Retinal pigment epithelial cell (primary cell): ENCODE data around the gene KANSL3.
A peak's percentile ranks its signal among the peaks of the same experiment; 100 is the strongest.

ENCODE experiments used
- DNase-seq: peaks from one replicate; pipeline ENCODE4 v3.0.0-alpha.2; 2010; ENCODE audit warnings: low read depth
- H3K4me3 ChIP-seq: 2 replicates; pipeline ENCODE4 v1.5.1; 2011; ENCODE audit warnings: mild to moderate bottlenecking, low read length, control low read depth, moderate library complexity
- TF ChIP-seq, protein P1 (sequence below): conservative IDR thresholded peaks from 2 replicates; pipeline ENCODE4 v1.5.1; 2011; ENCODE audit warnings: low read depth, low read length, control low read depth, inconsistent platforms

The KANSL3 gene

GRCh38 chr2:96636551-96637171, 1.5 kb downstream of the KANSL3 start:
- peak overlapping the region; percentile 72 for H3K4me3 ChIP-seq
- no peak for DNase-seq

DNA sequence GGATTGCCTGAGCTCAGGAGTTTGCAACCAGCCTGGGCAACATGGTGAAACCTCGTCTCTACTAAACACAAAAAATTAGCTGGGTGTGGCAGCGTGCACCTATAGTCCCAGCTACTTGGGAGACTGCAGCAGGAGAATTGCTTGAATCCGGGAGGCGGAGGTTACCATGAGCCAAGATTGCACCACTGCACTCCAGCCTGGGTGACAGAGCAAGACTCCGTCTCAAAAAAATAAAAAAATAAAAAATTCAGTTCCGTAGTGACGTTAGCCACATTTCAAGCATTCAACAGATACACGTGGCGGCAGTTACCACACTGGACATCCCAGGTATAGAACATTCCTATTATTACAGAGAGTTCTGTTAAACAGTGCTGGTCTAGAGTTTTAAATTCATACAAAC, 4.5 kb downstream of the KANSL3 start:
- H3K4me3 ChIP-seq: no peak overlapping the region
- TF ChIP-seq, protein P1, sequence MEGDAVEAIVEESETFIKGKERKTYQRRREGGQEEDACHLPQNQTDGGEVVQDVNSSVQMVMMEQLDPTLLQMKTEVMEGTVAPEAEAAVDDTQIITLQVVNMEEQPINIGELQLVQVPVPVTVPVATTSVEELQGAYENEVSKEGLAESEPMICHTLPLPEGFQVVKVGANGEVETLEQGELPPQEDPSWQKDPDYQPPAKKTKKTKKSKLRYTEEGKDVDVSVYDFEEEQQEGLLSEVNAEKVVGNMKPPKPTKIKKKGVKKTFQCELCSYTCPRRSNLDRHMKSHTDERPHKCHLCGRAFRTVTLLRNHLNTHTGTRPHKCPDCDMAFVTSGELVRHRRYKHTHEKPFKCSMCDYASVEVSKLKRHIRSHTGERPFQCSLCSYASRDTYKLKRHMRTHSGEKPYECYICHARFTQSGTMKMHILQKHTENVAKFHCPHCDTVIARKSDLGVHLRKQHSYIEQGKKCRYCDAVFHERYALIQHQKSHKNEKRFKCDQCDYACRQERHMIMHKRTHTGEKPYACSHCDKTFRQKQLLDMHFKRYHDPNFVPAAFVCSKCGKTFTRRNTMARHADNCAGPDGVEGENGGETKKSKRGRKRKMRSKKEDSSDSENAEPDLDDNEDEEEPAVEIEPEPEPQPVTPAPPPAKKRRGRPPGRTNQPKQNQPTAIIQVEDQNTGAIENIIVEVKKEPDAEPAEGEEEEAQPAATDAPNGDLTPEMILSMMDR: no peak
- no peak for DNase-seq

More at GRCh38 chr2:96636551-96637171, 1.5 kb downstream of the KANSL3 start:
- TF ChIP-seq, protein P1: no peak

DNA sequence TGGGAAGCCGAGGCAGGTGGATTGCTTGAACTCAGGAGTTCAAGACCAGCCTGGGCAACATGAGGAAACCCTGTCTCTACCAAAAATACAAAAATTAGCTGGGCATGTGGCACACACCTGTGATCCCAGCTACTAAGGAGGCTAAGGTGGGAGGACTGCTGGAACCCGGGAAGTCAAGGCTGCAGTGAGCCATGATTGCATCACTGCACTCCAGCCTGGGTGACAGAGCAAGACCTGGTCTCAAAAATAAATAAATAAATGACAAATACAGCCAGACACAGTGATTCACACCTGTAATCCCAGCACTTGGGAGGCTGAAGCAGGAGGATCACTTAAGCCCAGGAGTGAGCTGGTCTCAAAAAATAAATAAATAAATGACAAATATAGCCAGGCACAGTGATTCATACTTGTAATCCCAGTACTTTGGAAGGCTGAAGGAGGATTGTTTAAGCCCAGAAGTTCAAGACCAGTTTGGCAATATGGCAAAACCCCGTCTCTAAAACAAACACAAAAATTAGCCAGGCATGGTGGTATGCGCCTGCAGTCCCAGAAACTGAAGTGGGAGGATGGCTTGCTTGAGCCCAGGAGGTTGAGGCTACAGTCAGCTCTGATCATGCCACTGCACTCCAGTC, 6.2 kb downstream of the KANSL3 start:
- H3K4me3 ChIP-seq: no peak overlapping the region
- no peak for DNase-seq
- TF ChIP-seq, protein P1: no peak

- TF ChIP-seq, protein P1: no peak
- no peak for DNase-seq
- no peak overlapping the region for H3K4me3 ChIP-seq
Measured at GRCh38 chr2:96626553-96626942, 11.6 kb downstream of the KANSL3 start.

DNA sequence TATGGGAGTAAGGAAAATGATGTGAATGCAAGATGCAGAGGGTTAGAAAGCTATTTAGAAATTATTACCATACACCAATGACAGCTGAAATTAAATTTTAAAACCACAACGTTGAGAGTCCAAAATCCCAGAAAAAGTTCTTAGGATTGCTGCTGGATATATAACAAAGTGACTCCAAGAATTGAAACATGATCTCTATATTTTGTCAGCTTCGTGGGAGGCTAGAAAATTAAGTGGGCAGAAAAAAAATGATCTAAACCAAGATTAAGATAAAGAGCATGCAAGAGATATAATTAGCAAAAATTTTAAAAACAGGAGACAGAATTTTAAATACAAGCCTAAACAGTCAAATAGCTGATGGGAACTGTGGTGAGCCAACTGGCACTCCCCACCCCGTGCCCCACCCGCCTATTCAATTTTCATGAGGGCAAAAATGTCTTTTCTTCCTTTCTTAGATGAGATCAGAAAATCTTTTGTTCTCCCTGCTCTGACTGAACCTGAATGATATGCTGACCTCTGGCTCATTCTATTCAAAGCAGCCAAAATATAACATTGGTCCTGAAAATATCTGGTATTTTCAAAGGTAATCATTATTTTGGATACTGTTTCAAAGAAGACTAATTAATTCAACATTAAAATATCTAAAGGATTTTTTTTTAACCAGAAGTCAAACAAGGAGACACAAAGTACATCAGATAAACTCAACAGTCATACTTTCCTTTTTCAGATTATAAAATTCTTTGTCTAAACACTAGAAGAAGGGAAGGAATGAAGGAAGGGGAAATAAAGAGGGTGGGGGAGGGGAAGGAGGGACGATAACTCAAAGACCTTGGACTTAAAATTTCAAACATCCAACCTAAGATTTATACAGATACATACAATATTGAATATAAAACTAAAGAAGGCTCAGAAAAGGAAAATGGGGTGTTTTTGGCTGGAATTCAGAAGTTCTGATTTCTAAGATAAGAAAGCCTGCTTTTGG, 12.2 kb downstream of the KANSL3 start:
- TF ChIP-seq, protein P1: no peak
- no peak overlapping the region for H3K4me3 ChIP-seq
- DNase-seq: no peak

GRCh38 chr2:96623116-96623515, 15.0 kb downstream of the KANSL3 start:
- H3K4me3 ChIP-seq: no peak overlapping the region
- DNase-seq: no peak
- TF ChIP-seq, protein P1: no peak
